ENCODE data around the gene ELOA2. TPM values are rescaled to one million over a fixed set of nuclear protein-coding genes. Genes with fewer than 3 reads are reported as not detected.
A peak's percentile ranks its signal among the peaks of the same experiment; 100 is the strongest.

ELOA2 gene
- total and polyA plus RNA-seq, 8 donors, result 0.15 TPM; not detected in 7

DNA sequence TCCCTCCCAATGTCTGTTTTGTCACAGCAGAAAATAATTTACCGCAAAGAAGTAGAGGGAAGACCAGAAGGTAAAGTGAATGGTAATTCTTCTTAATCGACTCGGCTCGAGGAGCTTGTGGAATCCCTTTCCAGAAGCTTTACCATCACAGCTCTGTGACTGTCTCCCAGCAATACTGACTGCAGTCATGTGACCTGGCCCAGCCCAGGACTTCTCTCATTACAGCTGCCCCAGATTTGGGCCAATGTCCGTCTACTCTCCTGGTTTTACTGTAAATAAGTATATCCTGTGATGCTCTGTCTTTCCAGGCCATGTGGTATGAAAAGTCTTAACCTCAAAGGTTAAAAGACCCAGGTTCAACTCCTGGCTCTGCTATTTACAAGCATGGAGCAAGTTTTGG, 18.9 kb upstream of the ELOA2 start:
- intact Hi-C loops (cut with DNase I; ENCODE audit: low total_unique reads), result no loop called here
- 71 to 86% (median 81%) methylated on average over 5 of the region's 5 CpGs for WGBS, 5 donors
- Histone ChIP-seq H3K9me3 (no peaks in the 10 kb centered on the region), H3K4me3 (no peak overlapping the region), H3K36me3 (no peaks in the 10 kb centered on the region), H3K27ac (no peak overlapping the region), H3K27me3 (no peaks in the 10 kb centered on the region), H3K4me1 (no peaks in the 10 kb centered on the region)
- DNase-seq, result no peak
- no peak for TF ChIP-seq EP300 (IDR thresholded peaks at IDR 0.05)
- no peak for TF ChIP-seq POLR2A (IDR thresholded peaks at IDR 0.05)
- TF ChIP-seq, protein P1, sequence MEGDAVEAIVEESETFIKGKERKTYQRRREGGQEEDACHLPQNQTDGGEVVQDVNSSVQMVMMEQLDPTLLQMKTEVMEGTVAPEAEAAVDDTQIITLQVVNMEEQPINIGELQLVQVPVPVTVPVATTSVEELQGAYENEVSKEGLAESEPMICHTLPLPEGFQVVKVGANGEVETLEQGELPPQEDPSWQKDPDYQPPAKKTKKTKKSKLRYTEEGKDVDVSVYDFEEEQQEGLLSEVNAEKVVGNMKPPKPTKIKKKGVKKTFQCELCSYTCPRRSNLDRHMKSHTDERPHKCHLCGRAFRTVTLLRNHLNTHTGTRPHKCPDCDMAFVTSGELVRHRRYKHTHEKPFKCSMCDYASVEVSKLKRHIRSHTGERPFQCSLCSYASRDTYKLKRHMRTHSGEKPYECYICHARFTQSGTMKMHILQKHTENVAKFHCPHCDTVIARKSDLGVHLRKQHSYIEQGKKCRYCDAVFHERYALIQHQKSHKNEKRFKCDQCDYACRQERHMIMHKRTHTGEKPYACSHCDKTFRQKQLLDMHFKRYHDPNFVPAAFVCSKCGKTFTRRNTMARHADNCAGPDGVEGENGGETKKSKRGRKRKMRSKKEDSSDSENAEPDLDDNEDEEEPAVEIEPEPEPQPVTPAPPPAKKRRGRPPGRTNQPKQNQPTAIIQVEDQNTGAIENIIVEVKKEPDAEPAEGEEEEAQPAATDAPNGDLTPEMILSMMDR (IDR thresholded peaks at IDR 0.05), result no peak
- no peak for TF ChIP-seq POLR2AphosphoS5 (IDR thresholded peaks at IDR 0.05)

DNA sequence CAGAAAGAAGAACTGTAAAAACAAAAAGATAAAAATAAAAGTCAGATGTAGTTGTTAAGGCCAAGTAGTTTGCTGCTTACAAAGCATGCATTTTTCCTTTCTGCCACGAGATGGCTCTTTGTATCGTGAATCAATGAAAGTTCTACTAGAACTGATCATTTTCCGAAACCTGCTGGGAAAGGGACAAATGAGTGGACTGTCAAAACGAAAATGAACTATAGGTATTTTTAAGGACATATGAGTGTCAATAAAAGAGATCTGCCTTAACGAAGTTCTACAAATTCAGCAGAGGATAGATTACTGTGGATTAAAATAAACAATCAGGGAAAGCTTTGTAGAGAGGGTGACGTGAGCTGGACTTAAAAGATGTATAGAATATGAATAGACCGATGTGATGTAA, 15.0 kb upstream of the ELOA2 start:
- Histone ChIP-seq H3K4me3 (no peak overlapping the region), H3K36me3 (no peaks in the 10 kb centered on the region), H3K27ac (no peak overlapping the region), H3K4me1 (no peaks in the 10 kb centered on the region), H3K27me3 (no peaks in the 10 kb centered on the region), H3K9me3 (no peaks in the 10 kb centered on the region)
- no peak for TF ChIP-seq POLR2A (IDR thresholded peaks at IDR 0.05)
- TF ChIP-seq, protein P1 (IDR thresholded peaks at IDR 0.05), result peak in 5 of 7 experiments; percentile 23 to 53 (median 44)
- WGBS, 5 donors, result 25 to 33% (median 29%) methylated on average over 7 of the region's 7 CpGs
- intact Hi-C loops (cut with DNase I; ENCODE audit: low total_unique reads), result no loop called here
- DNase-seq, result peak in 1 of 2 donors; percentile 69

GRCh38 chr18:47040982-47041381, 5.6 kb upstream of the ELOA2 start:
- WGBS, 5 donors, result 84 to 95% (median 91%) methylated on average over 6 of the region's 6 CpGs
- no peaks in the 10 kb centered on the region for H3K9me3 ChIP-seq
- no peaks in the 10 kb centered on the region for H3K27me3 ChIP-seq
- H3K36me3 ChIP-seq, result no peaks in the 10 kb centered on the region
- no peak for TF ChIP-seq EP300 (IDR thresholded peaks at IDR 0.05)
- no peak for TF ChIP-seq POLR2A (IDR thresholded peaks at IDR 0.05)
- no peak for TF ChIP-seq POLR2AphosphoS5 (IDR thresholded peaks at IDR 0.05)
- TF ChIP-seq, protein P1 (IDR thresholded peaks at IDR 0.05), result no peak
- intact Hi-C loops (cut with DNase I; ENCODE audit: low total_unique reads), result no loop called here
- DNase-seq, result no peak
- no peak overlapping the region for H3K27ac ChIP-seq
- H3K4me1 ChIP-seq, result no peaks in the 10 kb centered on the region
- H3K4me3 ChIP-seq, result no peak overlapping the region

DNA sequence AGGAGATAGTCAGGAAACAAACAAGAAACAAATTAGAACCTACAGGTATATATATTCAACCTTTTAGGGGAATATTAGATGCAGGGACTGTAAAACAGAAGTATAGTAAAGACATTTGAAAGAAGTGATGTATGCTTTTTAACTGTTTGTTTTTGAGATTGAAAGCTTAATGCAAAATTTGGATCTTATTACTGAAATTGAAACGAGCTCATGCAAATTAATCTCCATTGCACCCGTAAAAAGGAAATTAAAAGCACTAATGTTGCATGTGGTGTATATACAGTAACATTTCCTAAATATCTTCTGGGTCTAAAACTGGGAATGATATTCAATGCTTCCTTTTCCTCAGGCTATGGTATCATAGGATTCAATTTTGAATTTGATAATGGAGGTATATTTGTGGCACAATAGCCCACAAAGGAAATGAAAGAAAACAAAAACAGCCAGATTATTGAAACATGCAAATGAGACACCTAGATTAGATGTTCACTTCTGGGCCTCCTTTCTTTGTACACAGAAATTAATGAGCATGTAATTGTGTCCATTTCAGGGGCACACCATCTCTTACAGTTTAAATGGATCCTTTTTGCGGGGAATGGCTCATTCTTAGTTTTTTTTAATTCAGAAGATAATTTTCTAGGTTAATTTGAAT, 1.6 kb upstream of the ELOA2 start:
- TF ChIP-seq EP300 (IDR thresholded peaks at IDR 0.05) (no peak), POLR2AphosphoS5 (IDR thresholded peaks at IDR 0.05) (no peak), POLR2A (IDR thresholded peaks at IDR 0.05) (no peak)
- TF ChIP-seq, protein P1 (IDR thresholded peaks at IDR 0.05), result no peak
- no peaks in the 10 kb centered on the region for H3K27me3 ChIP-seq
- H3K27ac ChIP-seq, result no peak overlapping the region
- H3K36me3 ChIP-seq, result no peaks in the 10 kb centered on the region
- WGBS, 5 donors, result 76 to 84% (median 82%) methylated on average over 3 of the region's 3 CpGs
- H3K9me3 ChIP-seq, result peaks cover 0 to 9% (median 3%) of the 10 kb centered on the region in 4 donors
- intact Hi-C loops (cut with DNase I; ENCODE audit: low total_unique reads), result no loop called here
- DNase-seq, result no peak
- no peaks in the 10 kb centered on the region for H3K4me1 ChIP-seq
- H3K4me3 ChIP-seq, result no peak overlapping the region

Measured in stomach (tissue), 9 donors.